HepG2 (cell line): ENCODE data around the gene CDIP1. TPM values are rescaled to one million over a fixed set of nuclear protein-coding genes. Genes with fewer than 3 reads are reported as not detected.
A peak's percentile ranks its signal among the peaks of the same experiment; 100 is the strongest.

Experiments
- CREB1 ChIP-seq, 2 experiments: fragments of 450-650 bp in 1 of 2; IDR thresholded peaks; 2 replicates each; pipeline ENCODE4 v1.6.1; 2016 to 2017; ENCODE audit warnings: control low read depth in 1 of 2, mild to moderate bottlenecking in 1 of 2, missing compliant biosample characterization in 1 of 2, missing genetic modification characterization in 1 of 2
- GTF2F1 ChIP-seq: fragments of 150-350 bp; IDR thresholded peaks from 2 replicates; pipeline ENCODE4 v1.6.1; 2014; ENCODE audit warnings: low read length
- HNRNPLL ChIP-seq: fragments of 200-400 bp; formaldehyde crosslinking; IDR thresholded peaks from 2 replicates; pipeline ENCODE4 v1.6.1; 2017; ENCODE audit warnings: mild to moderate bottlenecking, low read depth, low read length; ENCODE audit not compliant: poor library complexity, severe bottlenecking
- KAT7 ChIP-seq: IDR thresholded peaks from 2 replicates; pipeline ENCODE4 v1.6.1; 2018; ENCODE audit warnings: borderline replicate concordance, missing compliant biosample characterization
- KLF13 ChIP-seq: sonication (generic); formaldehyde crosslinking; IDR thresholded peaks from 2 replicates; pipeline ENCODE4 v1.4.0; 2020; ENCODE audit warnings: mild to moderate bottlenecking, missing genetic modification reagents
- SIX4 ChIP-seq: sonication (generic); formaldehyde crosslinking; IDR thresholded peaks from 2 replicates; pipeline ENCODE4 v1.4.0; 2020; ENCODE audit warnings: missing genetic modification reagents
- TBL1XR1 ChIP-seq: fragments of 150-350 bp; IDR thresholded peaks from 2 replicates; pipeline ENCODE4 v1.6.1; 2014; ENCODE audit warnings: borderline replicate concordance, low read length; ENCODE audit not compliant: partially characterized antibody
- ZFP82 ChIP-seq: sonication (generic); formaldehyde crosslinking; IDR thresholded peaks from 2 replicates; pipeline ENCODE4 v1.5.1; 2020; ENCODE audit warnings: mild to moderate bottlenecking, missing genetic modification reagents, borderline replicate concordance
- ZNF136 ChIP-seq: sonication (generic); formaldehyde crosslinking; IDR thresholded peaks from 2 replicates; pipeline ENCODE4 v1.8.1; 2022; ENCODE audit warnings: low read depth, mild to moderate bottlenecking, moderate library complexity, missing genetic modification reagents
- ZNF205 ChIP-seq: IDR thresholded peaks from 2 replicates; pipeline ENCODE4 v1.6.1; 2018; ENCODE audit warnings: missing biosample characterization, missing genetic modification reagents
- ZNF232 ChIP-seq: sonication (generic); formaldehyde crosslinking; IDR thresholded peaks from 2 replicates; pipeline ENCODE4 v1.4.0; 2020; ENCODE audit warnings: missing genetic modification reagents, borderline replicate concordance
- ZNF253 ChIP-seq: sonication (generic); formaldehyde crosslinking; IDR thresholded peaks from 2 replicates; pipeline ENCODE4 v1.8.0; 2022; ENCODE audit warnings: mild to moderate bottlenecking, missing genetic modification reagents, borderline replicate concordance
- ZSCAN22 ChIP-seq: sonication (generic); formaldehyde crosslinking; IDR thresholded peaks from 2 replicates; pipeline ENCODE4 v1.4.0; 2020; ENCODE audit warnings: mild to moderate bottlenecking, missing genetic modification reagents
- polyA plus RNA-seq, 8 experiments: library from polyadenylated mRNA; depleted of rRNA in 3 of 8; stranded (reverse) in 7 of 8; unstranded in 1 of 8; fragments of >200 nt; fragmentation: Illumina TruSeq in 4 of 8; extraction: Trizol in 4 of 8; gene quantifications; 2 replicates each; pipeline versions ENCODE4 v1.2.1 to v1.2.3, GENCODE V29; 2011 to 2016; ENCODE audit warnings: low read depth in 4 of 8, missing spikeins in 1 of 8, mixed read lengths in 1 of 8; ENCODE audit not compliant: insufficient read depth in 1 of 8
- total RNA-seq, 5 experiments: library from RNA; depleted of rRNA; stranded (reverse); fragments of >200 nt; fragmentation: Illumina TruSeq; extraction: Trizol; gene quantifications; 2 replicates each; pipeline ENCODE4 v1.2.3, GENCODE V29; 2016; ENCODE audit warnings: low read depth in 1 of 5
- TF ChIP-seq, protein P1 (sequence below): sonication (generic); formaldehyde crosslinking; IDR thresholded peaks from 2 replicates; pipeline ENCODE4 v1.9.0; 2021; ENCODE audit warnings: missing genetic modification reagents, mild to moderate bottlenecking, borderline replicate concordance
- TF ChIP-seq, protein P2 (sequence below): sonication (generic); formaldehyde crosslinking; IDR thresholded peaks from one replicate; pipeline ENCODE4 v1.5.1; 2020; ENCODE audit warnings: mild to moderate bottlenecking, missing genetic modification reagents; ENCODE audit errors: not compliant biosample characterization
- TF ChIP-seq, protein P3 (sequence below): sonication (generic); formaldehyde crosslinking; conservative IDR thresholded peaks from 2 replicates; pipeline ENCODE4 v1.8.0; 2022; ENCODE audit warnings: mild to moderate bottlenecking, moderate library complexity, missing genetic modification reagents

CDIP1 gene
- total and polyA plus RNA-seq, 2 of the 13 experiments (the other 11 are each of a cell fraction or from before 2014, with no cell fraction given): 31.2 to 56.7 TPM

DNA sequence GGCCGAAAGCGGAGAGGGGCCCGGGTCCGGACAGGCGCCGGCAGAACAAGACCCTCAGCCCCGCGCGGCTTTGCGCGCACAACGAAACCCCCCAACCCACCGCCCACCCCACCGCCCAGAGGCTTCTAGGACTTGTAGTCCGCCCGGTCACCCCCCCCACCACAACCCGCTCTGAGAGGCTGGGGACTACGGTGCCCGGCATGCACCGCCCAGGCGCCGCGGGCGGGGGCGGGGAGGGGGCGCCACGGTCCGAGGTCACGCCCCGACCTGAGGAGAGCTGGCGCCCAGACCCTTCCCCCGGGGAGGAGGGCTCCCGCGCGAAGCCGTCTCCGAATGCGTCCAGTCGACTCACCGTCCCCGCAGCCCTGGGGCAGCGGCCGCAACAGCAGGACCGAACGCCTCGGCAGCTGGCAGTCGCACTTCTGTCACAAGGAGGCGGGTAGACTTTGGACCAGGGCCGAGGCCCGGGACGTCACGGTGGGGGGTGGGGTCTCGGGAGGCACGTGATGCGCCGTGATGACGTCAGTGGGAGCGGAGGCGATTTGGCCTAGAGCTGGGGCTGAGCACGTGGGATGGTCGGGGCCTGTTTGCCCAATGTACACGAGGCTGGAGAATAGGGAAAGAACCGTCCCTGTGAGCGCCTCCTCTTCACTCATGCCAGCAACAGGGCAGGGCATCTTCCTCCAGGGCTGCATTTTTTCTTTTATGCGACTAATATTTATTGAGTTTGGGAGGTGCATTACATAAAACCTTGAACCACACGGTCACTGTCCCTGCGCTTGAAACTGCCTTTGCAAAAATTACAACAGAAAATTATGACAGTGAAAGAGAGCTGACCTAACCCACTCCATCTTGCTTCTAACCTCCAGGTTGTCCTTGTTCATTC is at the start of gene CDIP1 (continued):
- TF ChIP-seq ZNF232 (CRISPR knock-in tag): peak; percentile 100
- peak; percentile 88 for TF ChIP-seq TBL1XR1
- peak; percentile 78; the same call in 1 of the 2 replicates for TF ChIP-seq KAT7 (CRISPR knock-in tag)
- peak; percentile 81; the same call in 1 of the 2 replicates for TF ChIP-seq SIX4 (CRISPR knock-in tag)
- peak; percentile 37; the same call in 1 of the 2 replicates for TF ChIP-seq GTF2F1
- peak; percentile 87 for TF ChIP-seq ZSCAN22 (CRISPR knock-in tag)
- TF ChIP-seq HNRNPLL: no peak
- peak; percentile 95; the same call in 1 of the 2 replicates for TF ChIP-seq ZNF205 (CRISPR knock-in tag)
- TF ChIP-seq ZNF253 (CRISPR knock-in tag): peak; percentile 99
- peak; percentile 96 for TF ChIP-seq ZNF136 (CRISPR knock-in tag)
- peak; percentile 100 for TF ChIP-seq CREB1 (IDR thresholded peaks at IDR 0.05)
- peak; percentile 97 for TF ChIP-seq CREB1 (CRISPR knock-in tag; IDR thresholded peaks at IDR 0.05)
- peak; percentile 98 for TF ChIP-seq KLF13 (CRISPR knock-in tag)
- TF ChIP-seq, protein P1, sequence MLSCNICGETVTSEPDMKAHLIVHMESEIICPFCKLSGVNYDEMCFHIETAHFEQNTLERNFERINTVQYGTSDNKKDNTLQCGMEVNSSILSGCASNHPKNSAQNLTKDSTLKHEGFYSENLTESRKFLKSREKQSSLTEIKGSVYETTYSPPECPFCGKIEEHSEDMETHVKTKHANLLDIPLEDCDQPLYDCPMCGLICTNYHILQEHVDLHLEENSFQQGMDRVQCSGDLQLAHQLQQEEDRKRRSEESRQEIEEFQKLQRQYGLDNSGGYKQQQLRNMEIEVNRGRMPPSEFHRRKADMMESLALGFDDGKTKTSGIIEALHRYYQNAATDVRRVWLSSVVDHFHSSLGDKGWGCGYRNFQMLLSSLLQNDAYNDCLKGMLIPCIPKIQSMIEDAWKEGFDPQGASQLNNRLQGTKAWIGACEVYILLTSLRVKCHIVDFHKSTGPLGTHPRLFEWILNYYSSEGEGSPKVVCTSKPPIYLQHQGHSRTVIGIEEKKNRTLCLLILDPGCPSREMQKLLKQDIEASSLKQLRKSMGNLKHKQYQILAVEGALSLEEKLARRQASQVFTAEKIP (CRISPR knock-in tag): no peak
- TF ChIP-seq, protein P2, sequence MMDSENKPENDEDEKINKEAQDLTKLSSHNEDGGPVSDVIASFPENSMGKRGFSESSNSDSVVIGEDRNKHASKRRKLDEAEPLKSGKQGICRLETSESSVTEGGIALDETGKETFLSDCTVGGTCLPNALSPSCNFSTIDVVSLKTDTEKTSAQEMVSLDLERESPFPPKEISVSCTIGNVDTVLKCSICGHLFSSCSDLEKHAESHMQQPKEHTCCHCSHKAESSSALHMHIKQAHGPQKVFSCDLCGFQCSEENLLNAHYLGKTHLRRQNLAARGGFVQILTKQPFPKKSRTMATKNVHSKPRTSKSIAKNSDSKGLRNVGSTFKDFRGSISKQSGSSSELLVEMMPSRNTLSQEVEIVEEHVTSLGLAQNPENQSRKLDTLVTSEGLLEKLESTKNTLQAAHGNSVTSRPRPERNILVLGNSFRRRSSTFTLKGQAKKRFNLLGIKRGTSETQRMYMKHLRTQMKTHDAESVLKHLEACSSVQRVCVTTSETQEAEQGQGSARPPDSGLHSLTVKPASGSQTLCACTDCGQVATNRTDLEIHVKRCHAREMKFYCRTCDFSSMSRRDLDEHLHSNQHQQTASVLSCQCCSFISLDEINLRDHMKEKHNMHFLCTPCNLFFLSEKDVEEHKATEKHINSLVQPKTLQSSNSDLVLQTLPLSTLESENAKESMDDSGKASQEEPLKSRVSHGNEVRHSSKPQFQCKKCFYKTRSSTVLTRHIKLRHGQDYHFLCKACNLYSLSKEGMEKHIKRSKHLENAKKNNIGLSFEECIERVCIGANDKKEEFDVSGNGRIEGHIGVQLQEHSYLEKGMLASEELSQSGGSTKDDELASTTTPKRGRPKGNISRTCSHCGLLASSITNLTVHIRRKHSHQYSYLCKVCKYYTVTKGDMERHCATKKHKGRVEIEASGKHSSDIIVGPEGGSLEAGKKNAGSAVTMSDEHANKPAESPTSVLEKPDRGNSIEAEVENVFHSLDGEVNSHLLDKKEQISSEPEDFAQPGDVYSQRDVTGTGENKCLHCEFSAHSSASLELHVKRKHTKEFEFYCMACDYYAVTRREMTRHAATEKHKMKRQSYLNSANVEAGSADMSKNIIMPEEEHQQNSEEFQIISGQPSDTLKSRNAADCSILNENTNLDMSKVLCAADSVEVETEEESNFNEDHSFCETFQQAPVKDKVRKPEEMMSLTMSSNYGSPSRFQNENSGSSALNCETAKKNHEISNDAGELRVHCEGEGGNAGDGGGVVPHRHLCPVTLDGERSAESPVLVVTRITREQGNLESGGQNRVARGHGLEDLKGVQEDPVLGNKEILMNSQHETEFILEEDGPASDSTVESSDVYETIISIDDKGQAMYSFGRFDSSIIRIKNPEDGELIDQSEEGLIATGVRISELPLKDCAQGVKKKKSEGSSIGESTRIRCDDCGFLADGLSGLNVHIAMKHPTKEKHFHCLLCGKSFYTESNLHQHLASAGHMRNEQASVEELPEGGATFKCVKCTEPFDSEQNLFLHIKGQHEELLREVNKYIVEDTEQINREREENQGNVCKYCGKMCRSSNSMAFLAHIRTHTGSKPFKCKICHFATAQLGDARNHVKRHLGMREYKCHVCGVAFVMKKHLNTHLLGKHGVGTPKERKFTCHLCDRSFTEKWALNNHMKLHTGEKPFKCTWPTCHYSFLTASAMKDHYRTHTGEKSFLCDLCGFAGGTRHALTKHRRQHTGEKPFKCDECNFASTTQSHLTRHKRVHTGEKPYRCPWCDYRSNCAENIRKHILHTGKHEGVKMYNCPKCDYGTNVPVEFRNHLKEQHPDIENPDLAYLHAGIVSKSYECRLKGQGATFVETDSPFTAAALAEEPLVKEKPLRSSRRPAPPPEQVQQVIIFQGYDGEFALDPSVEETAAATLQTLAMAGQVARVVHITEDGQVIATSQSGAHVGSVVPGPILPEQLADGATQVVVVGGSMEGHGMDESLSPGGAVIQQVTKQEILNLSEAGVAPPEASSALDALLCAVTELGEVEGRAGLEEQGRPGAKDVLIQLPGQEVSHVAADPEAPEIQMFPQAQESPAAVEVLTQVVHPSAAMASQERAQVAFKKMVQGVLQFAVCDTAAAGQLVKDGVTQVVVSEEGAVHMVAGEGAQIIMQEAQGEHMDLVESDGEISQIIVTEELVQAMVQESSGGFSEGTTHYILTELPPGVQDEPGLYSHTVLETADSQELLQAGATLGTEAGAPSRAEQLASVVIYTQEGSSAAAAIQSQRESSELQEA: peak; percentile 99
- TF ChIP-seq, protein P3, sequence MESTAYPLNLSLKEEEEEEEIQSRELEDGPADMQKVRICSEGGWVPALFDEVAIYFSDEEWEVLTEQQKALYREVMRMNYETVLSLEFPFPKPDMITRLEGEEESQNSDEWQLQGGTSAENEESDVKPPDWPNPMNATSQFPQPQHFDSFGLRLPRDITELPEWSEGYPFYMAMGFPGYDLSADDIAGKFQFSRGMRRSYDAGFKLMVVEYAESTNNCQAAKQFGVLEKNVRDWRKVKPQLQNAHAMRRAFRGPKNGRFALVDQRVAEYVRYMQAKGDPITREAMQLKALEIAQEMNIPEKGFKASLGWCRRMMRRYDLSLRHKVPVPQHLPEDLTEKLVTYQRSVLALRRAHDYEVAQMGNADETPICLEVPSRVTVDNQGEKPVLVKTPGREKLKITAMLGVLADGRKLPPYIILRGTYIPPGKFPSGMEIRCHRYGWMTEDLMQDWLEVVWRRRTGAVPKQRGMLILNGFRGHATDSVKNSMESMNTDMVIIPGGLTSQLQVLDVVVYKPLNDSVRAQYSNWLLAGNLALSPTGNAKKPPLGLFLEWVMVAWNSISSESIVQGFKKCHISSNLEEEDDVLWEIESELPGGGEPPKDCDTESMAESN (CRISPR knock-in tag): peak; percentile 99
- TF ChIP-seq ZFP82 (CRISPR knock-in tag): peak; percentile 91; the same call in 1 of the 2 replicates
